H54 (cell line): ENCODE measurements around the gene CKS1B.
A peak's percentile ranks its signal among the peaks of the same experiment; 100 is the strongest.
"Not testable (repeated sequence)": the region's sequence is repeated elsewhere in the genome, so short reads cannot be mapped to it uniquely, and the experiment has no call there.

Experiments
- DNase-seq: peaks from one replicate; pipeline ENCODE4 v3.0.0; 2011; ENCODE audit warnings: low spot score, mixed read lengths; ENCODE audit not compliant: insufficient read length
- FAIRE-seq: peaks from 3 replicates; lab custom pipeline; 2011; peaks lifted over from hg19 to GRCh38; lab: Jason Lieb, UNC
- POLR2A ChIP-seq: IDR thresholded peaks from 2 replicates; pipeline ENCODE4 v1.6.1; 2011; ENCODE audit warnings: low read depth, mild to moderate bottlenecking, low read length

CKS1B gene

DNA sequence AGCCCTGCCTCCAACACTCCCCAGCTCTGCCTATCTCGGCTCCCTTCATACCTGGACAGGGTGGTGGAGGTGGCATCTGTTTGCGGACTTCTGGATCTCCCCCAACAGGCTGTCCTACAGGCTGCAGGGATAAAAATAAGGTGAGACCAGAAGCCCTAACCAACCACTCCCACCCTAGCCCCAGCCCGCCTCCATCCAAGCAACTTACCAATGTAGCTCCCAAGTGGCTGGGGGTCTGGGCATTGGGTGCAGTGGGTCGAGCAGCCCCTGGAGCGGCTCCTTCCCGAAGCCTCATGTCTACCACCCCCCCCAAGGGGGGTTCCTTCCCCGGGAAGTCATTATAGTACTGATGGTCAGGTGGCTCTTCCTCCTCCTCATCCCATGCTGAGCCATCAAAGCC lies 8.4 kb upstream of the CKS1B start:
- FAIRE-seq (no peak), DNase-seq (no peak)
- no peak for TF ChIP-seq POLR2A

DNA sequence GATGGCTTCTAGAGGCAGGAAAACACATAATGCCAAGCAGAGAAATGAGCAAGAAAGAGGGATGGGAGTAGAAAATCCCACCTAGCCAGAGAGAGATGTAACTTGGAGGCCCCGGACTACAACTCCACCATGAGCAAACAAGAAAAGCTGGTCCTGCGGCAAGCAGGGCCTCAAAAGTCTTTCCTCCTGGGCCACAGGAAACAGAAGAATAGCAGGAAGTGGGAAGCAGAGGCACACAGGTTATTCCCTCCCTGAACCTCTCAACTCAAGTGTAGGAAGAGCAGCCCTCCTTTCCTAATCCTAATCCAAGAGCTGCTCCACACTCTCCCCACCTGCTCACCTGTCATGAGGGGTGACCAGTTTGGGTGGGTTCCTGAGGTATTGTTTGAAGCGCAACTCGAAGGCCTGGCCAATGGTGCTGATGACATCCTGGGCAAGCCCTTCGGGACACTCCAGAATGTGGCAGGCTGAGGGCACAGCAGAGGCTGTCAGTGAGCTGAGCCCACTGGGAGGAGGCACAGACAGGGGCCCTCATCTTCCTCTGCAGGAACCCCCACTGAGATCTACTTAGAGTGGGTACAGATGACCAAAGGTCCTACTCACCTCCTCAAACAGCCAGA lies 7.0 kb upstream of the CKS1B start:
- DNase-seq (no peak), FAIRE-seq (no peak)
- no peak for TF ChIP-seq POLR2A

DNA sequence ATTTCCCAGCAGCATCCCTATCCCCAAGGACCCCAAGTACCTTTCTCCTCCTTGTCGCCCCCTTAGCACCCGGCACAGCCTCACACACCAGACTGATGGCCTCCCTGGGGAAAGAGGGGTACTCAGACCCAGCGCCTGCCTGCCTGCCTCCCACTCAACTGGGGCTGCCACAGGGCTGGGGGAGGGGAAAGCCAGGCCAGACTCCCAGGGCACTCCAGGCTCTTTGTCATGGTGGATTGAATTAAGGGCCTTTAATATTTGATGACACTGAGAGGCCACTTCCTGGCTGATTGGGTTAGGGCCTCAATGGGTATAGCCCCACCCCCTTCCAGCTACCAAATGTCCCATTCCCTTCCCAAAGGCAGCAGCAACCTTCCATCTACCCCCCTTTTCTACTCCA lies 5.8 kb upstream of the CKS1B start:
- DNase-seq (no peak), FAIRE-seq (no peak)
- no peak for TF ChIP-seq POLR2A

DNA sequence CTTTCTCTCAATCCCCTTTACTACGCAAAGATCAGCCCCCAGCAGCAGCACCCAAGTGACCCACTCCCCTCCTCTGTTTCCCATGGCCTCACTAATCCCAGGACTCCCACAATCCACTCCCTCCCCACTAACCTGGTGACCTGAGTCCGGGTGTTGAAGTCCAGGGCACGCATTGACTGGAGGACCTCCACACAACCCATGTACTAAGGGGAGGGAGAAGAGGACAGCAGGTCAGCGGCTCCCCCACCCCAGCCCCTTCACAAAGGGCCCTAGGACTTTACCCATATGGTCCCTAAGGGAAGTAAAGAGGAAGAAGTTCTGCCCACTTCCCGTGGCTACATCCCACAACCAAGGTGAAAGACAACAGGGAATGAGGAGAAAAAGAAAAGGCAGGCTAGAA lies 5.2 kb upstream of the CKS1B start:
- no peak for DNase-seq
- no peak for FAIRE-seq
- TF ChIP-seq POLR2A = 0 out of 2 replicates have a peak, but pooled peaks have one; percentile 6

DNA sequence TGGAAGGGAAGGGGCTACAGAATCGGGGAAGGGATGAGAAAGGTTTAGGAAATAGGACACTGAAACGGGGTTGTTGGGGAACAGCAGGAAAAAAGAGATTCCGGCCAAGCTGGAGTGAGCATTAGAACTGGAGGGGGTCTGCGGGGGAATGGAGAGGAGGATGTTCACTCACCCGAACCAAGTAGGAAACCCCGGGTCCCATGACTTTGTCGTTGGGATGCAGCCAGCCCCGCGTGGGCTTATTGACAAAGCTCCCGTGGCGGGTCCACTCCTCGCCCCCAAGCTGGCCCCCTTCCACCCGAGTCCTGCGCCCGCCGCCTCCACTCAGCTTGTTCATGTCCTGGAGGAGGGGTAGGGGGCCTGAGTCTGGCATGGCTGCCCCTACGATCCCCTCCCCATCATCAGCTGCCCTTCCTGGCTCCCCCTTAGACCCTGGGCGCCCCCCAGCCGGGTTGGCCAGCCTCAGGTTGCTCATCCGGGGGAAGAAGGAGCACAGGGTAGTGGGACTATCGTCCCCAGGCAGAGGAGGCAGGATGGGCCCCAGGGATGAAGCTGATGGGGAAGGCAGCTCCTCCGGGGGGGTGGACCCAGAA lies 4.5 kb upstream of the CKS1B start:
- no peak for FAIRE-seq
- DNase-seq = no peak
- TF ChIP-seq POLR2A = no peak; the same call in 1 of the 2 replicates

DNA sequence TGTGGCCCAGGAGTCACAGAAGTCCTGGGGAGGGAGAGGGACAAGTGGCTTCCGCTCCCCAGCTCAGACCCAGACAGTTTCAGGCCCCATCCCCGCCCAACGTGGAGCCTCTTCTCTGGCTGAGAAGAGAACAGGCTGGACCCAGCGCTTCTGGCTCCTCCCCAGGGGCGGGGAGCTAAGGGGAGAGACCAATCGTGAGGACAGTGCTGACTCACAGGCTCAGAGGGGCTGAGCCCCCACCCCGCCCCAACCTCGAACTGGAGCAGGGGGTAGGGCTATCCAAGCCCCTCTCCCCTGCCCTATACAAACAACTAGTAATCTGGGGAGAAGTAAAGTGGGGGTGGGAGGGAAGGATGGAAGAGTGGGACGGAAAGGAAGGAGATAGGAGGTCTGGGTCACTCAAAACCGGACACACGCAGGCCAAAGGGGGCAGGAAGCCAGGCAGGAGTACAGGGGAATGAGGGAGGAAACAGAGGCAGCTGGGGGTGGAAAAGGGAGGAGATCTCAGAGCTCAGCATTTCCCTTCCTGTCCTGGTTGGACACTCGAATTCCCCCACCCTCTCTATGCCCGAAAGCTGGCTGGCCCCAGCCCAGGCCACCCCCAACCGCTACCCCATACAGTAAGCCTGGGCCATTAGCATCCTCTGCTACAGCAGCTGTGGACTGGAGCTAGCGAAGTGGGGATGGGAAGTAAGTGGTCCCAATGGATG lies 3.7 kb upstream of the CKS1B start, which contains the start of gene SHC1:
SHC1 (minus strand) TSS at position 117 of the 710 bp plus-strand sequence. CDS start 221 bp downstream, outside the sequence.
- TF ChIP-seq POLR2A = peak; percentile 96
- FAIRE-seq (no peak), DNase-seq (peak; percentile 90)

DNA sequence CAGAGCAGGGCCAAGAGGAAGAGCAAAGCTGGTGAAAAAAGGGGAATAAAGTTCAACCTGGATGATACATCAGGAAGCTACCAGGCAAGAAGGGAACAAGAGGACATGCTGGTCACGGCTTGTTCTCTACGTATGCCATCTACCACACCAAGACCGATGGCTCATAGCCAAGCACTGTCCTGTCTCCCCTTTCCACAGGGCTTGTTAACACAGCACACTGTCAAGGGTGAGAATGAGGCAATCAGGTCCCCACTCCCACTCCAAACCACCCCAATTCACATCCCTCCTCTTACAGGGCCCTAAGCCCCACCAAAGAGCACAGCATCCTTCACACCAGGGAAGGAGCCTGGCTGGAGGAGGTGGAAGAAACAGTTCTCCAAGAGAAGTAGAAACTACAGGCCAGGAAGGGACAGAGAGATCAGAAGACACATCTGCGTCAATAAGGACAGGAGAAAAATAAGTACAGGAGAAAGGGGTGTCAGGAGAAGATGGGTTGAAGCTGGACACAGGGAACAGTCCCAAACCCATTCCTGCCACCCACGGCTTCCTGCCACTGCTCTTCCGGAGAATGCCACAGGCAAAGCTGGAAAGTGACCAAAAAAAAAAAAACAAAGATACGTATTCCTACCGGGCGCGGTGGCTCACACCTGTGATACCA lies 3.0 kb upstream of the CKS1B start:
- DNase-seq (no peak), FAIRE-seq (no peak)
- TF ChIP-seq POLR2A = no peak

DNA sequence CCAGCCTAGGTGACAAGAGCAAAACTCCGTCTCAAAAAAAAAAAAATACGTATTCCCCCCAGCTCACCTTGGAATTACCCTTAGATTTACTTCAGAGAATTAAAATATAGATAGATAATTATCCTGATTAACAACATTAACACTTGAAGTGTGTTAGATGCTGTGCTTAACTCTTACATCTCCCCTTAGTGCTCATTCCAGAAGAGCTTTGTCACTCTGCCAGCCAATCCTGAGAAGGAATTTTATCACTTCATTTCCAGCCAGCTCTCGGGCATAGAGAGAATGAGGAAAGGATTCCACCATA lies 2.3 kb upstream of the CKS1B start:
- FAIRE-seq (no peak), DNase-seq (no peak)
- no peak for TF ChIP-seq POLR2A

GRCh38 chr1:154972517-154973343 lies 1.8 kb upstream of the CKS1B start:
- FAIRE-seq (no peak), DNase-seq (peak; percentile 71)
- TF ChIP-seq POLR2A = peak; percentile 38; the same call in 1 of the 2 replicates

GRCh38 chr1:154973344-154974101 lies 958 bp upstream of the CKS1B start:
- DNase-seq (peak; percentile 58), FAIRE-seq (peak; percentile 33)
- peak; percentile 53; the same call in 1 of the 2 replicates for TF ChIP-seq POLR2A

DNA sequence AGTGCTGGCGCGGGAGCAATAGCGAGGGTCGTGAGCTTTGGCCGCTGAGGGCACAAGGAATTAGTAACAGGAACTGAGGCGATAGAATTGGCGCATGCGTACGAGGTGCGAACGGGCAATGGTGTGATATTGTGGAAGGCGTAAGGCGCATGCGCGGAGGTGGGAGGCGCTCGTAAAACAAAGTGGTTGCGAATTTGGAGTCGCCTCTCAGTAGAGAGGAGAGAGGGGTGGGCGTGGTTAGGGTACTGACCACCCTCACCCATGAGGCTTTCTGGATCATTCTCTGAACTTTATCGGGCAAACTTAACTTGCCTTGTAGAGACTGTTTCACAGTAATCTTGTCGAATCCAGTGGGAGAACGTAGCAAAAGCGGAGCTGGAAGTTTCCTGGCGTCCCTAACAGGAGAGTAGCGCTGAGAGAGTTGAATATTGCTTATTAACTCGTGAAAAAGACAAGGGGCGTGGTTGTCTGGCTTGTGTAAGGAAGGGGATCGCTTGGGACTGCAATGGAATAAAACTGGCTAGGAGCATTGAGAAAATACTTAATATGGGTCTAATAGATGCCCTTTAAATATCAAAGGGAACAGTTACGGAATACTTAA lies 427 bp downstream of the CKS1B start:
- FAIRE-seq = no peak
- TF ChIP-seq POLR2A = peak; percentile 65; the same call in 1 of the 2 replicates
- DNase-seq = peak; percentile 77

GRCh38 chr1:154975409-154976059 lies 1.1 kb downstream of the CKS1B start:
- FAIRE-seq (no peak), DNase-seq (no peak)
- TF ChIP-seq POLR2A = peak; percentile 37; the same call in 1 of the 2 replicates

- FAIRE-seq, DNase-seq: not testable (repeated sequence)
These were observed 3.3 kb downstream of the CKS1B start for GRCh38 chr1:154977762-154978161.
